GM21576 (cell line): ENCODE data around the gene HERPUD2.
"Not testable (repeated sequence)": the region's sequence is repeated elsewhere in the genome, so short reads cannot be mapped to it uniquely, and the experiment has no call there.

Experiments
- ATAC-seq: cut with Tn5 transposase; IDR thresholded peaks from one replicate; pipeline ENCODE4 v1.9.1; 2021; ENCODE audit warnings: mild to moderate bottlenecking, moderate library complexity; ENCODE audit not compliant: unreplicated experiment

HERPUD2 gene

GRCh38 chr7:35623381-35623780 is 71.6 kb downstream of the HERPUD2 start:
- no peak for ATAC-seq

- ATAC-seq: no peak
Observed at GRCh38 chr7:35619863-35620262, 75.1 kb downstream of the HERPUD2 start.

- no peak for ATAC-seq
Observed at GRCh38 chr7:35617041-35617440, 77.9 kb downstream of the HERPUD2 start.

GRCh38 chr7:35613150-35613549 is 81.8 kb downstream of the HERPUD2 start:
- ATAC-seq: no peak

GRCh38 chr7:35605760-35606159 is 89.2 kb downstream of the HERPUD2 start:
- ATAC-seq: no peak

DNA sequence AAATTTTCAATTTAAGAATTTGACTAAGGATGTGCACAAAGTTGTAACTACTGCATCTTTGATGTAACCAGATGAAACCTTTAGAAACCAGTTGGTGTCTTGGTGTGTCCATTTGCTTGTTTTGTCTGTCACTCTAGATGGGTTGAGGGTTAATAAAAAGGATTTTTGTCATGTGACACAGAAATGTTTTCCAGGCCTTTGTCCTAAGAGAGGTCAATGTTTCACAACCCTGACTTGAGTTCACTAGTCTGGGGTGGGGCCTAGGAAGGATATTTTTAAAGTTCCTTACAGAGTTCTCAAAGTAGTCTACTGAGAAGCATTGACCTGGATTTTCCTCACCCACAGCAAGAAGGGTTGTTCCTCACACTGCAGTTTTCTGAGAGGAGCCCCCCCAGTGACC is 90.3 kb downstream of the HERPUD2 start:
- no peak for ATAC-seq

DNA sequence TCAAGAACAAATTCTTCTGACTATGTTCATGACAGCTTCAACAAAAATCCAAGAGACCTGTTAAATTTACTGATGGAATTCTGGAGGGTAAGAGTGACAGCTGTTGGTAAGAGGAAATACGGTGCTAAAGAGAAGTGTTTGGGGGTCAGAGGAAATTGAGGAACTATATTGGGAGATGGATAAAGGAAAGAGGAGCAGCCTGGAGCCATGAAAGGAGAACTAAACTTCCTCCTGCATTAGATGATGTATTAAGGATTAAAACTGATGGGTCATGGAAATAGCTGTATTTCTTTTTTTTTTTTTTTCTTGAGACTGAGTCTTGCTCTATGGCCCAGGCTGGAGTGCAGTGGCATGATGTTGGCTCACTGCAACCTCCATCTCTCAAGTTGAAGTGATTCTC is 95.3 kb downstream of the HERPUD2 start:
- ATAC-seq: no peak

- ATAC-seq: no peak
Observed at GRCh38 chr7:35599061-35599460, 95.9 kb downstream of the HERPUD2 start.

GRCh38 chr7:35596061-35596460 is 98.9 kb downstream of the HERPUD2 start:
- no peak for ATAC-seq

- ATAC-seq: no peak
Observed at GRCh38 chr7:35593899-35594298, 101.0 kb downstream of the HERPUD2 start.

- no peak for ATAC-seq
Observed at GRCh38 chr7:35588647-35589046, 106.3 kb downstream of the HERPUD2 start.

- no peak for ATAC-seq
Observed at GRCh38 chr7:35584990-35585389, 109.9 kb downstream of the HERPUD2 start.

- ATAC-seq: not testable (repeated sequence)
Observed at GRCh38 chr7:35584533-35584932, 110.4 kb downstream of the HERPUD2 start.
